Calu3 (cell line): Measurements from ENCODE around the gene SH3RF3. TPM values are rescaled to one million over a fixed set of nuclear protein-coding genes. Genes with fewer than 3 reads are reported as not detected.

Source experiments
- BruUV-seq: library from RNA; stranded (reverse); fragments of 400-500 nt; replicated peaks from 2 replicates; lab custom pipeline; 2021; lab: Mats Ljungman, UMichigan
- CTCF ChIA-PET: fragments of 300-600 bp; sonication (Branson Sonifier 250); formaldehyde crosslinking; loops from one replicate; lab custom pipeline; 2022; ENCODE audit warnings: antibody characterized with exemption; lab: Charles Lee
- DNase-seq: peaks from one replicate; pipeline ENCODE4 v3.0.0; 2022
- H3K27ac Mint-ChIP-seq: one replicate; pipeline ENCODE4 v1.8.0; 2022; ENCODE audit warnings: mixed read lengths; ENCODE audit not compliant: unreplicated experiment
- H3K27me3 Mint-ChIP-seq: one replicate; pipeline ENCODE4 v1.8.0; 2022; ENCODE audit warnings: mixed read lengths; ENCODE audit not compliant: unreplicated experiment
- H3K36me3 Mint-ChIP-seq: one replicate; pipeline ENCODE4 v1.8.0; 2022; ENCODE audit warnings: mild to moderate bottlenecking, moderate library complexity, mixed read lengths; ENCODE audit not compliant: insufficient read depth, unreplicated experiment
- H3K4me1 Mint-ChIP-seq: one replicate; pipeline ENCODE4 v1.8.0; 2022; ENCODE audit warnings: mild to moderate bottlenecking, low read depth, mixed read lengths; ENCODE audit not compliant: unreplicated experiment
- H3K4me3 Mint-ChIP-seq: one replicate; pipeline ENCODE4 v1.8.0; 2022; ENCODE audit warnings: mild to moderate bottlenecking, low read depth, moderate library complexity, mixed read lengths; ENCODE audit not compliant: unreplicated experiment
- H3K9me3 Mint-ChIP-seq: one replicate; pipeline ENCODE4 v1.8.0; 2022; ENCODE audit warnings: low read depth, mixed read lengths; ENCODE audit not compliant: unreplicated experiment
- CTCF ChIP-seq: fragments of 200-600 bp; IDR thresholded peaks from one replicate; pipeline ENCODE4 v1.8.0; 2022; ENCODE audit warnings: antibody characterized with exemption; ENCODE audit not compliant: unreplicated experiment
- intact Hi-C: fragments of 100-400 bp; cut with micrococcal nuclease; formaldehyde crosslinking; loops from one replicate; pipeline ENCODE4 v1.10.0; 2022; ENCODE audit not compliant: unreplicated experiment
- total RNA-seq: library from RNA; stranded (reverse); gene quantifications from 2 replicates; pipeline ENCODE4 v1.2.3, GENCODE V29; 2022

SH3RF3 gene
- total RNA-seq, 1 experiment from 2014 or later = 0.17 TPM

GRCh38 chr2:109472331-109472959 is 343.4 kb downstream of the SH3RF3 start:
- Mint-ChIP-seq H3K9me3 (no peaks in the 10 kb centered on the region), H3K4me1 (no peaks in the 10 kb centered on the region), H3K27me3 (peaks cover 86% of the 10 kb centered on the region), H3K4me3 (no peak overlapping the region), H3K27ac (no peak overlapping the region), H3K36me3 (no peaks in the 10 kb centered on the region)
- no peak for DNase-seq
- TF ChIP-seq CTCF = no peak
- CTCF ChIA-PET = no interaction called here
- no TSS peak for BruUV-seq
- intact Hi-C loops = no loop called here

- no TSS peak for BruUV-seq
- no peak for TF ChIP-seq CTCF
- no peak for DNase-seq
- peaks cover 86% of the 10 kb centered on the region for H3K27me3 Mint-ChIP-seq
- no peaks in the 10 kb centered on the region for H3K4me1 Mint-ChIP-seq
- H3K4me3 Mint-ChIP-seq = no peak overlapping the region
- intact Hi-C loops = no loop called here
- no peaks in the 10 kb centered on the region for H3K9me3 Mint-ChIP-seq
- H3K27ac Mint-ChIP-seq = no peak overlapping the region
- CTCF ChIA-PET = no interaction called here
- no peaks in the 10 kb centered on the region for H3K36me3 Mint-ChIP-seq
These were observed 344.0 kb downstream of the SH3RF3 start for GRCh38 chr2:109472974-109473373.

- H3K4me1 Mint-ChIP-seq = no peaks in the 10 kb centered on the region
- intact Hi-C loops = no loop called here
- H3K27me3 Mint-ChIP-seq = peaks cover 86% of the 10 kb centered on the region
- no peaks in the 10 kb centered on the region for H3K9me3 Mint-ChIP-seq
- H3K4me3 Mint-ChIP-seq = no peak overlapping the region
- H3K36me3 Mint-ChIP-seq = no peaks in the 10 kb centered on the region
- H3K27ac Mint-ChIP-seq = no peak overlapping the region
- no TSS peak for BruUV-seq
- CTCF ChIA-PET = no interaction called here
- no peak for DNase-seq
- TF ChIP-seq CTCF = no peak
These were observed 344.8 kb downstream of the SH3RF3 start for GRCh38 chr2:109473616-109474318.

- no peaks in the 10 kb centered on the region for H3K9me3 Mint-ChIP-seq
- H3K27me3 Mint-ChIP-seq = peaks cover 89% of the 10 kb centered on the region
- no peak overlapping the region for H3K27ac Mint-ChIP-seq
- no peak for TF ChIP-seq CTCF
- intact Hi-C loops = no loop called here
- no peak overlapping the region for H3K4me3 Mint-ChIP-seq
- no TSS peak for BruUV-seq
- DNase-seq = no peak
- CTCF ChIA-PET = no interaction called here
- H3K36me3 Mint-ChIP-seq = no peaks in the 10 kb centered on the region
- no peaks in the 10 kb centered on the region for H3K4me1 Mint-ChIP-seq
These were observed 345.4 kb downstream of the SH3RF3 start for GRCh38 chr2:109474319-109474825.
